HepG2 (cell line): Measurements from ENCODE around the gene LCLAT1. TPM values are rescaled to one million over a fixed set of nuclear protein-coding genes. Genes with fewer than 3 reads are reported as not detected.
A peak's percentile ranks its signal among the peaks of the same experiment; 100 is the strongest.

Experiments
- ATAC-seq: fragments of 200-7000 bp; cut with Tn5 transposase; 3 replicates; pipeline ENCODE4 v1.9.1; 2020; ENCODE audit warnings: mild to moderate bottlenecking, moderate library complexity
- BruUV-seq: library from RNA; stranded (reverse); fragments of 400-500 nt; replicated peaks from 2 replicates; lab custom pipeline; 2021; lab: Mats Ljungman, UMichigan
- CTCF ChIA-PET: fragments of 300-600 bp; formaldehyde crosslinking; extraction: SDS; loops from one replicate; lab custom pipeline; 2021; ENCODE audit warnings: low total read pairs, inconsistent platforms, low intra/inter-chr PET ratio; lab: Yijun Ruan, JAX
- POLR2A ChIA-PET: fragments of 350-600 bp; sonication (Branson Sonifier 250); formaldehyde crosslinking; loops from one replicate; lab custom pipeline; 2020; ENCODE audit warnings: antibody characterized with exemption, inconsistent platforms; lab: Yijun Ruan, JAX
- DNase-seq: peaks from one replicate; pipeline ENCODE4 v3.0.0-alpha.2; 2015; ENCODE audit warnings: low spot score
- FAIRE-seq: peaks from 3 replicates; lab custom pipeline; 2011; peaks lifted over from hg19 to GRCh38; lab: Jason Lieb, UNC
- H2AFZ ChIP-seq: one replicate; pipeline ENCODE4 v1.6.1; 2011; ENCODE audit warnings: low read length, inconsistent platforms
- H3K27ac ChIP-seq: fragments of 300-600 bp; 3 replicates; pipeline ENCODE4 v1.8.0; 2011; ENCODE audit warnings: mixed run types, mild to moderate bottlenecking, mixed read lengths, low read length, inconsistent platforms; ENCODE audit not compliant: insufficient read depth; ENCODE audit errors: extremely low read length
- H3K27me3 ChIP-seq, 2 experiments: fragments of 200-600 bp in 1 of 2; 2 replicates in 1 of 2; 3 replicates in 1 of 2; pipeline versions ENCODE4 v1.6.0 to v1.8.0; 2011; ENCODE audit warnings: low read length in 2 of 2, mild to moderate bottlenecking in 2 of 2, moderate library complexity in 2 of 2, inconsistent platforms in 1 of 2; ENCODE audit not compliant: insufficient read depth in 2 of 2, control insufficient read depth in 1 of 2
- H3K36me3 ChIP-seq, 2 experiments: fragments of 200-600 bp in 1 of 2; replicated peaks in 1 of 2; 2 replicates in 1 of 2; 3 replicates in 1 of 2; pipeline versions ENCODE4 v1.5.1 to v1.8.0; 2011; ENCODE audit warnings: low read length in 2 of 2, inconsistent platforms in 1 of 2; ENCODE audit not compliant: insufficient read depth in 2 of 2, control insufficient read depth in 1 of 2
- H3K4me1 ChIP-seq: 2 replicates; pipeline ENCODE4 v1.5.1; 2012; ENCODE audit warnings: low read length, inconsistent platforms; ENCODE audit not compliant: insufficient read depth
- H3K4me2 ChIP-seq: 2 replicates; pipeline ENCODE4 v1.6.0; 2011; ENCODE audit warnings: low read depth, low read length, inconsistent platforms
- H3K4me3 ChIP-seq, 3 experiments: fragments of 200-600 bp in 1 of 3; sonication (generic), shearing (Covaris generic) in 1 of 3; replicated peaks in 1 of 3; 2 replicates each; pipeline ENCODE4 v1.5.1; 2011 to 2016; ENCODE audit warnings: low read length in 3 of 3, inconsistent platforms in 2 of 3, low read depth in 2 of 3, mild to moderate bottlenecking in 2 of 3, control low read depth in 1 of 3, mixed read lengths in 1 of 3; ENCODE audit not compliant: insufficient read depth in 1 of 3
- H3K79me2 ChIP-seq: one replicate; pipeline ENCODE4 v1.6.1; 2011; ENCODE audit warnings: low read length, inconsistent platforms; ENCODE audit not compliant: insufficient read depth
- H3K9ac ChIP-seq: 2 replicates; pipeline ENCODE4 v1.6.0; 2011; ENCODE audit warnings: mild to moderate bottlenecking, low read depth, low read length, inconsistent platforms; ENCODE audit not compliant: insufficient read depth
- H3K9me3 ChIP-seq: 2 replicates; pipeline ENCODE4 v1.5.1; 2012; ENCODE audit warnings: mild to moderate bottlenecking, low read length
- H4K20me1 ChIP-seq: 2 replicates; pipeline ENCODE4 v1.6.0; 2011; ENCODE audit warnings: inconsistent platforms, mild to moderate bottlenecking, low read length, moderate library complexity; ENCODE audit not compliant: insufficient read depth
- AGO1 ChIP-seq: fragments of 200-400 bp; formaldehyde crosslinking; IDR thresholded peaks from 2 replicates; pipeline ENCODE4 v1.6.1; 2017; ENCODE audit warnings: mild to moderate bottlenecking, low read depth, low read length, moderate library complexity; ENCODE audit not compliant: poor library complexity, severe bottlenecking
- ATM ChIP-seq: fragments of 450-650 bp; IDR thresholded peaks from 2 replicates; pipeline ENCODE4 v1.7.1; 2017; ENCODE audit warnings: mild to moderate bottlenecking, borderline replicate concordance
- CBX2 ChIP-seq, 2 experiments: fragments of 200-600 bp in 1 of 2; sonication (generic); formaldehyde crosslinking in 1 of 2; IDR thresholded peaks; 2 replicates each; pipeline versions ENCODE4 v1.7.0 to v1.8.1; 2018 to 2022; ENCODE audit warnings: low read depth in 2 of 2, low read length in 1 of 2, mild to moderate bottlenecking in 1 of 2, missing genetic modification reagents in 1 of 2
- E2F5 ChIP-seq: sonication (generic); formaldehyde crosslinking; conservative IDR thresholded peaks from 2 replicates; pipeline ENCODE4 v1.4.0; 2020; ENCODE audit warnings: missing genetic modification reagents
- HCFC1 ChIP-seq: fragments of 150-350 bp; IDR thresholded peaks from 2 replicates; pipeline ENCODE4 v1.6.1; 2014; ENCODE audit warnings: low read depth, low read length
- KDM5B ChIP-seq: sonication (generic); formaldehyde crosslinking; IDR thresholded peaks from 2 replicates; pipeline ENCODE4 v1.4.0; 2020; ENCODE audit warnings: missing genetic modification reagents, mild to moderate bottlenecking, borderline replicate concordance
- KLF15 ChIP-seq: sonication (generic); formaldehyde crosslinking; IDR thresholded peaks from 2 replicates; pipeline ENCODE4 v1.8.1; 2023; ENCODE audit warnings: borderline replicate concordance, mild to moderate bottlenecking, inconsistent platforms, missing genetic modification reagents, mixed read lengths
- MXD4 ChIP-seq: IDR thresholded peaks from 2 replicates; pipeline ENCODE4 v1.6.1; 2016; ENCODE audit warnings: mild to moderate bottlenecking, missing biosample characterization, missing genetic modification reagents
- NFYB ChIP-seq: sonication (generic); formaldehyde crosslinking; IDR thresholded peaks from 2 replicates; pipeline ENCODE4 v1.4.0; 2020; ENCODE audit warnings: missing genetic modification reagents
- PHF20 ChIP-seq: sonication (generic); formaldehyde crosslinking; IDR thresholded peaks from 2 replicates; pipeline ENCODE4 v1.5.0; 2020; ENCODE audit warnings: mild to moderate bottlenecking, missing genetic modification reagents
- PHF8 ChIP-seq: sonication (generic); formaldehyde crosslinking; IDR thresholded peaks from 2 replicates; pipeline ENCODE4 v1.5.0; 2020; ENCODE audit warnings: missing genetic modification reagents
- PRDM10 ChIP-seq: sonication (generic); formaldehyde crosslinking; IDR thresholded peaks from 2 replicates; pipeline ENCODE4 v1.4.0; 2020; ENCODE audit warnings: low read depth, missing genetic modification reagents
- SIX4 ChIP-seq: sonication (generic); formaldehyde crosslinking; IDR thresholded peaks from 2 replicates; pipeline ENCODE4 v1.4.0; 2020; ENCODE audit warnings: missing genetic modification reagents
- ZIK1 ChIP-seq: sonication (generic); formaldehyde crosslinking; IDR thresholded peaks from 2 replicates; pipeline ENCODE4 v1.5.0; 2020; ENCODE audit warnings: mild to moderate bottlenecking, low read depth, missing genetic modification reagents, borderline replicate concordance
- ZNF256 ChIP-seq: sonication (generic); formaldehyde crosslinking; conservative IDR thresholded peaks from 2 replicates; pipeline ENCODE4 v1.4.0; 2020; ENCODE audit warnings: missing genetic modification reagents
- ZNF30 ChIP-seq: sonication (generic); formaldehyde crosslinking; IDR thresholded peaks from 2 replicates; pipeline ENCODE4 v1.5.0; 2020; ENCODE audit warnings: mild to moderate bottlenecking, missing genetic modification reagents
- ZNF367 ChIP-seq: sonication (generic); formaldehyde crosslinking; IDR thresholded peaks from 2 replicates; pipeline ENCODE4 v1.4.0; 2020; ENCODE audit warnings: missing genetic modification reagents, borderline replicate concordance
- ZNF678 ChIP-seq: sonication (generic); formaldehyde crosslinking; IDR thresholded peaks from 2 replicates; pipeline ENCODE4 v1.4.0; 2020; ENCODE audit warnings: mild to moderate bottlenecking, missing genetic modification reagents
- ZSCAN20 ChIP-seq: sonication (generic); formaldehyde crosslinking; IDR thresholded peaks from 2 replicates; pipeline ENCODE4 v1.4.0; 2020; ENCODE audit warnings: missing genetic modification reagents, mild to moderate bottlenecking, borderline replicate concordance
- WGBS: methylation state at CpG from one replicate; pipeline ENCODE4 v1.1.6; 2017; ENCODE audit warnings: low lambda C conversion rate; 5-methylcytosine and 5-hydroxymethylcytosine counted together
- in situ Hi-C: cut with HindIII; loops from 2 replicates; pipeline ENCODE4 v1.10.0; 2017; ENCODE audit warnings: low pct_unique_long_range_greater_than_20kb; ENCODE audit not compliant: extremely low pct_ligation_motif_present
- intact Hi-C: fragments of 100-400 bp; cut with micrococcal nuclease; formaldehyde crosslinking; loops from one replicate; pipeline ENCODE4 v1.10.0; 2022; ENCODE audit not compliant: unreplicated experiment
- polyA plus RNA-seq, 8 experiments: library from polyadenylated mRNA; depleted of rRNA in 3 of 8; stranded (reverse) in 7 of 8; unstranded in 1 of 8; fragments of >200 nt; fragmentation: Illumina TruSeq in 4 of 8; extraction: Trizol in 4 of 8; gene quantifications; 2 replicates each; pipeline versions ENCODE4 v1.2.1 to v1.2.3, GENCODE V29; 2011 to 2016; ENCODE audit warnings: low read depth in 4 of 8, missing spikeins in 1 of 8, mixed read lengths in 1 of 8; ENCODE audit not compliant: insufficient read depth in 1 of 8
- total RNA-seq, 5 experiments: library from RNA; depleted of rRNA; stranded (reverse); fragments of >200 nt; fragmentation: Illumina TruSeq; extraction: Trizol; gene quantifications; 2 replicates each; pipeline ENCODE4 v1.2.3, GENCODE V29; 2016; ENCODE audit warnings: low read depth in 1 of 5

LCLAT1 gene
- total and polyA plus RNA-seq, 2 of the 13 experiments (the other 11 are each of a cell fraction or from before 2014, with no cell fraction given), result 18.0 to 28.0 TPM

- TF ChIP-seq AGO1, result no peak
These were observed 1.7 kb upstream of the LCLAT1 start (continued) for GRCh38 chr2:30445266-30445821.

DNA sequence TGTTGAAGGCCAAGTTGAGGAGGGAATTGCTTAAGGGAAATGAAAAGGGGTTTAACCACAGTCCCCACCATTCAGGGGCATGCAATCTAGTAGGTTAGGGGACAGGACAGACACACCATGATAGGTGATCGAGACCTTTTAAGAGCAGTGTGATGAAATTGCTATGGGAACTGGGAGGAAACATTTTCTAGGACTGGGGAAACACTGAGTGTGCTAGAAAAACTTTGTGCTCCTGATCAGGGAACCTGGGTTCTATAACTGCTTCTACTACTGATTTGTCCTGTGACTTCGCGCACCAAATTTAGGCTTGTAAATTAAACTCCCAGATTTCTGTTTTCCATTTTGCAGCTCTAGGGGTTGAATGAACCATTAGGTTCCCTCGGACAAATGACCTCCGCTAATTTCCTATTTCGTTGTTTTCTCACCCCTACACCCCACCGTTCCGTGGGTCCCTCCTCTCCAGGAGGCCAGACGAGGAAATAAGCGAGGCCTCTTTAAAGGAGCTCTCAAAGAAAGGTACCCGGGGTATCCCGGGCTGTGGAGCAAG, 371 bp upstream of the LCLAT1 start:
- Histone ChIP-seq H4K20me1 (no peaks in the 10 kb centered on the region), H3K27me3 (no peaks in the 10 kb centered on the region; a peak in 1 of 5 replicates), H3K4me2 (peak overlapping the region; percentile 96), H3K79me2 (peaks cover 40% of the 10 kb centered on the region), H3K4me3 (peak overlapping the region; percentile 71 to 93 (median 83)), H2AFZ (peak overlapping the region; percentile 88), H3K9ac (peak overlapping the region; percentile 83), H3K4me1 (peaks cover 54% of the 10 kb centered on the region), H3K9me3 (no peaks in the 10 kb centered on the region), H3K27ac (peak overlapping the region; percentile 65), H3K36me3 (no peaks in the 10 kb centered on the region; a peak in 2 of 5 replicates)
- ChIA-PET CTCF (no interaction called here), POLR2A (interaction anchor here (0.9 to 2.1 kb wide), 4 partner anchors 10 to 300 kb away, joined by 3 to 4 read pairs (median 4); partner anchors contain the start of gene YPEL5)
- WGBS, result 24% methylated on average over 12 of the region's 12 CpGs
- in situ Hi-C loops (loop anchor here (5.0 to 10.0 kb wide), 2 partner anchors 61 to 258 kb away; no protein-coding TSS in a partner anchor), intact Hi-C loops (loop anchor here (5.0 kb wide), 1 partner anchor 299 kb away; the partner anchor contains the start of gene YPEL5)
- no peak for DNase-seq
- ATAC-seq, result no peak
- TSS peak; percentile 61 for BruUV-seq
- FAIRE-seq, result no peak
- TF ChIP-seq KDM5B (no peak), HCFC1 (no peak), ZNF256 (CRISPR knock-in tag) (no peak), NFYB (CRISPR knock-in tag) (no peak), ZSCAN20 (CRISPR knock-in tag) (no peak), ZIK1 (CRISPR knock-in tag) (no peak), SIX4 (CRISPR knock-in tag) (0 out of 2 replicates have a peak, but pooled peaks have one; percentile 15), E2F5 (CRISPR knock-in tag) (no peak), ZNF367 (CRISPR knock-in tag) (no peak), ZNF678 (no peak), ZNF30 (no peak), MXD4 (CRISPR knock-in tag) (no peak), PRDM10 (CRISPR knock-in tag) (no peak; the same call in 1 of the 2 replicates), CBX2 (IDR thresholded peaks at IDR 0.05; ENCODE audit: low read depth, low read length) (0 out of 2 replicates have a peak, but pooled peaks have one; percentile 10), CBX2 (CRISPR knock-in tag; IDR thresholded peaks at IDR 0.05; ENCODE audit: low read depth) (no peak), KLF15 (CRISPR knock-in tag) (no peak), ATM (no peak), PHF8 (CRISPR knock-in tag) (no peak), PHF20 (CRISPR knock-in tag) (no peak)
